Esophagus squamous epithelium (tissue), 4 donors: Measurements from ENCODE around the gene NEUROD6.

Experiments used
- CTCF ChIP-seq, 6 experiments: fragments of 450-650 bp in 4 of 6; fragments of 200-600 bp in 2 of 6; sonication (generic) in 2 of 6; IDR thresholded peaks; one replicate each; pipeline ENCODE4 v1.5.1; 2016 to 2019; ENCODE audit warnings: antibody characterized with exemption in 6 of 6, mild to moderate bottlenecking in 4 of 6, moderate library complexity in 4 of 6
- POLR2A ChIP-seq, 4 donors: fragments of 450-650 bp; IDR thresholded peaks; one replicate each; pipeline ENCODE4 v1.6.1; 2017; ENCODE audit warnings: antibody characterized with exemption in 4 of 4, mild to moderate bottlenecking in 4 of 4, moderate library complexity in 3 of 4

- peak; percentile 18 to 59 (median 36) for TF ChIP-seq CTCF (IDR thresholded peaks at IDR 0.05)
- no peak for TF ChIP-seq POLR2A (IDR thresholded peaks at IDR 0.05)
These were observed 33.1 kb upstream of the NEUROD6 start for GRCh38 chr7:31373337-31374289.
